ENCODE measurements around the gene LIPJ.

DNA sequence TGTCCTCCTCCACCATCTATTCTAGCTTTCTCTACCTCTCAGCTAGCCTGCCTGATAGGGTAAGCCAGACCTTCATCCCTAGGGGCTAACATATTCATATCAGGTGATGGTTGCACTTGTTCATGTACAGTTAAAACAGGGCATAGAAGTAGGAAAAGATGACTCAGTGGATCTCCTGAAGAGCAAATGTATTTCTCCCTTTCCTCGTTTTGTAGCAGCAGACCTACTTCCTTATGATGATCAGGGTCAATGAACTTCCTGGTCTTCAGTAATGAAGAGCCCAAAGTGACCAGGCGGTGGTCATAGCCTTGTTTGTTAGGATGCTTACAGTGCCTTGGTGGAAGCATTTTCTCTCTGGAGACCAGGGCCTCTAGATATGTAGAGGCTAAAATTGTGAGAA is 6.3 kb downstream of the LIPJ start:
- TF ChIP-seq, protein P1, sequence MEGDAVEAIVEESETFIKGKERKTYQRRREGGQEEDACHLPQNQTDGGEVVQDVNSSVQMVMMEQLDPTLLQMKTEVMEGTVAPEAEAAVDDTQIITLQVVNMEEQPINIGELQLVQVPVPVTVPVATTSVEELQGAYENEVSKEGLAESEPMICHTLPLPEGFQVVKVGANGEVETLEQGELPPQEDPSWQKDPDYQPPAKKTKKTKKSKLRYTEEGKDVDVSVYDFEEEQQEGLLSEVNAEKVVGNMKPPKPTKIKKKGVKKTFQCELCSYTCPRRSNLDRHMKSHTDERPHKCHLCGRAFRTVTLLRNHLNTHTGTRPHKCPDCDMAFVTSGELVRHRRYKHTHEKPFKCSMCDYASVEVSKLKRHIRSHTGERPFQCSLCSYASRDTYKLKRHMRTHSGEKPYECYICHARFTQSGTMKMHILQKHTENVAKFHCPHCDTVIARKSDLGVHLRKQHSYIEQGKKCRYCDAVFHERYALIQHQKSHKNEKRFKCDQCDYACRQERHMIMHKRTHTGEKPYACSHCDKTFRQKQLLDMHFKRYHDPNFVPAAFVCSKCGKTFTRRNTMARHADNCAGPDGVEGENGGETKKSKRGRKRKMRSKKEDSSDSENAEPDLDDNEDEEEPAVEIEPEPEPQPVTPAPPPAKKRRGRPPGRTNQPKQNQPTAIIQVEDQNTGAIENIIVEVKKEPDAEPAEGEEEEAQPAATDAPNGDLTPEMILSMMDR (IDR thresholded peaks at IDR 0.05): no peak
- TF ChIP-seq POLR2A (IDR thresholded peaks at IDR 0.05): no peak
- TF ChIP-seq POLR2AphosphoS5 (IDR thresholded peaks at IDR 0.05): no peak

Measured in prostate gland (tissue), 2 donors.